Measurements from ENCODE around the gene ATP5F1E. TPM values are rescaled to one million over a fixed set of nuclear protein-coding genes. Genes with fewer than 3 reads are reported as not detected.

Gene ATP5F1E
- total RNA-seq, 2 experiments from 2014 or later, result 51.1 to 53.1 TPM

DNA sequence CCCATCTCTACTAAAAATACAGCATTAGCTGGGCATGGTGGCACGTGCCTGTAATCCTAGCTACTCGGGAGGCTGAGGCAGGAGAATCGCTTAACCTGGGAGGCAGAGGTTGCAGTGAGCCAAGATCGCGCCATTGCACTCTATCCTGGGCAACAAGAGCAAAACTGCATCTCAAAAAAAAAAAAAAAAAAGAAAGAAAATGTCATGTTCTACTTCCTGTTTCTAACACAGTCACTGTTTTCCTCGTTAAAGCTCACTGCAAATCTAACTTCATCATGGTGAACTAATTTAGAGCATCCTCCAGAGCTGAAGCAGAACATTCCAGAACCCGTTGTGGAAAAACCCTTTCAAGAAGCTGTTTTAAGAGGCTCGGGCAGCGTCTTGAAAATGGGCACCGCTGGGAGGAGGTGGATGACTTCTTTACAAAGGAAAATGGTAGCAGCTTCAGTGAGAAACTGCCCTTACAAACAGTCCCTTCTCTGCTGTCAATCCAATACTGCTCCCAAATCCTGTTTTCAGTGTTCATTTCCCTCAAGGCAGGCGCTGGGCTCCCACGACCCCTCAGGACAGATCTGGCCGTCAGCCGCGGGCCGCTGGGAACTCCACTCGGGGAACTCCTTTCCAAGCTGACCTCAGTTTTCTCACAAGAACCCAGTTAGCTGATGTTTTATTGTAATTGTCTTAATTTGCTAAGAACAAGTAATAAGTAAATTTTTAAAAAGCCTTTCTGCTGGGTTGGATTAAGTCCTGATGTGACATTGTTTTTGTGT is 37.6 kb downstream of the ATP5F1E start:
- H3K27me3 ChIP-seq (ENCODE audit: control insufficient read depth in 1 of 2, insufficient read depth in 2 of 2, low read length in 2 of 2), result no peaks in the 10 kb centered on the region
- no peak overlapping the region for H3K27ac Mint-ChIP-seq

DNA sequence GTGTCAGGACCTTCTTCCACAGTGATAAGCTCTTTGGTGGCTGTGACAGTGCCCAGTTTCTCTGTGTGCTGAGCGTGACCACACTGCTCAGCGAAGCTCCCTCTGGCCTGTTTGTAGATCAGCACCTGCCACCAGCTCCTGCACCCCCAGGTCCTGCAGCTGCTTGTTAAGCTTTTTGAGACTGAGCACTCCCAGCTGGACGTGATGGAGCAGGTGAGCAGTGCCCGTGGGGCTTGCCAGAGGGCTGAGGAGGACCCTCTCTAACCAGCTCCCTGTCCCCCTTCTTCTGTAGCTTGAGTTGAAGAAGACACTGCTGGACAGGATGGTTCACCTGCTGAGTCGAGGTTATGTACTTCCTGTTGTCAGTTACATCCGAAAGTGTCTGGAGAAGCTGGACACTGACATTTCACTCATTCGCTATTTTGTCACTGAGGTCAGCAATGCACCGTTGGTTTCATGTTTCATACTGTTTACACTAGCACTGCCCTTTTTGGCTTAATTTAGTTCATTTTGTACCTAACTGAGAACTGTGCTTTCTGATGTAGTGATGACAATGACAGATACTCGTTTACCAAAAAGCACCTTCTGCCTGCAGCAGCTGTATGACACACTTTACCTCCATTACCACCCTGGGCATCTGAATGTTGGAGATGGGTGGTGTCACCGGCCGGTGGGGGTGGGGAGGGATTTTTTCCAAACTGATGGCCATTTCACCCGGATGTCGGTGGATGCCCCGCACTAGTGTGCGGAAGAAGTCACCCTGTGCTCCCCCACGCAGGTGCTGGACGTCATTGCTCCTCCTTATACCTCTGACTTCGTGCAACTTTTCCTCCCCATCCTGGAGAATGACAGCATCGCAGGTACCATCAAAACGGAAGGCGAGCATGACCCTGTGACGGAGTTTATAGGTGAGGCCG is 38.5 kb downstream of the ATP5F1E start:
- H3K4me1 ChIP-seq (ENCODE audit: insufficient read depth, low read length), result no peaks in the 10 kb centered on the region
- intact Hi-C loops (cut with DNase I, micrococcal nuclease), result no loop called here
- TF ChIP-seq CTCF (IDR thresholded peaks at IDR 0.05), result no peak
- Mint-ChIP-seq H3K27me3 (no peaks in the 10 kb centered on the region), H3K9me3 (no peaks in the 10 kb centered on the region), H3K4me1 (ENCODE audit: low read depth) (peaks cover 7% of the 10 kb centered on the region), H3K27ac (no peak overlapping the region), H3K4me3 (no peak overlapping the region), H3K36me3 (ENCODE audit: low read depth) (peaks cover 90% of the 10 kb centered on the region)
- ChIA-PET CTCF (no interaction called here), POLR2A (interaction anchor here (0.8 kb wide), 1 partner anchor 407 kb away, joined by 3 read pairs; no protein-coding TSS in a partner anchor)
- peaks cover 83% of the 10 kb centered on the region for H3K36me3 ChIP-seq (ENCODE audit: insufficient read depth, low read length)
- H3K27ac ChIP-seq (ENCODE audit: low read depth in 1 of 2, low read length in 2 of 2), result no peak overlapping the region
- no peak overlapping the region for H3K4me3 ChIP-seq (ENCODE audit: low read length)
- no peaks in the 10 kb centered on the region for H3K27me3 ChIP-seq (ENCODE audit: control insufficient read depth in 1 of 2, insufficient read depth in 2 of 2, low read length in 2 of 2)
- ATAC-seq (ENCODE audit: poor library complexity) (no peak), DNase-seq (no peak)
- H3K9me3 ChIP-seq (ENCODE audit: control insufficient read depth in 1 of 2, insufficient read depth in 1 of 2, low read length in 2 of 2), result no peaks in the 10 kb centered on the region

More for the DNA sequence above, 37.6 kb downstream of the ATP5F1E start:
- Histone ChIP-seq H3K4me1 (ENCODE audit: insufficient read depth, low read length) (no peaks in the 10 kb centered on the region), H3K4me3 (ENCODE audit: low read length) (no peak overlapping the region), H3K27ac (ENCODE audit: low read depth in 1 of 2, low read length in 2 of 2) (no peak overlapping the region), H3K9me3 (ENCODE audit: control insufficient read depth in 1 of 2, insufficient read depth in 1 of 2, low read length in 2 of 2) (no peaks in the 10 kb centered on the region), H3K36me3 (ENCODE audit: insufficient read depth, low read length) (peaks cover 73% of the 10 kb centered on the region)
- DNase-seq (no peak), ATAC-seq (ENCODE audit: poor library complexity) (no peak)
- peaks cover 7% of the 10 kb centered on the region for H3K4me1 Mint-ChIP-seq (ENCODE audit: low read depth)
- no peaks in the 10 kb centered on the region for H3K9me3 Mint-ChIP-seq
- POLR2A ChIA-PET, result interaction anchor here (0.8 kb wide), 1 partner anchor 406 kb away, joined by 3 read pairs; no protein-coding TSS in a partner anchor
- no peak overlapping the region for H3K4me3 Mint-ChIP-seq
- H3K27me3 Mint-ChIP-seq, result no peaks in the 10 kb centered on the region
- H3K36me3 Mint-ChIP-seq (ENCODE audit: low read depth), result peaks cover 80% of the 10 kb centered on the region
- TF ChIP-seq CTCF (IDR thresholded peaks at IDR 0.05), result no peak
- CTCF ChIA-PET, result interaction anchor here (0.5 to 0.8 kb wide), 2 partner anchors 108 to 391 kb away, joined by 3 to 5 read pairs; no protein-coding TSS in a partner anchor
- intact Hi-C loops (cut with DNase I, micrococcal nuclease), result no loop called here

GRCh38 chr20:58992911-58993310 is 39.2 kb downstream of the ATP5F1E start:
- H3K27ac ChIP-seq (ENCODE audit: low read depth in 1 of 2, low read length in 2 of 2), result no peak overlapping the region
- ATAC-seq (ENCODE audit: poor library complexity) (no peak), DNase-seq (no peak)
- no peaks in the 10 kb centered on the region for H3K27me3 ChIP-seq (ENCODE audit: control insufficient read depth in 1 of 2, insufficient read depth in 2 of 2, low read length in 2 of 2)
- Mint-ChIP-seq H3K9me3 (no peaks in the 10 kb centered on the region), H3K27me3 (no peaks in the 10 kb centered on the region), H3K4me3 (no peak overlapping the region), H3K4me1 (ENCODE audit: low read depth) (peaks cover 7% of the 10 kb centered on the region), H3K36me3 (ENCODE audit: low read depth) (peaks cover 95% of the 10 kb centered on the region), H3K27ac (no peak overlapping the region)
- ChIA-PET CTCF (no interaction called here), POLR2A (interaction anchor here (1.5 kb wide), 1 partner anchor 104 kb away, joined by 3 read pairs; no protein-coding TSS in a partner anchor)
- H3K9me3 ChIP-seq (ENCODE audit: control insufficient read depth in 1 of 2, insufficient read depth in 1 of 2, low read length in 2 of 2), result no peaks in the 10 kb centered on the region
- H3K4me3 ChIP-seq (ENCODE audit: low read length), result no peak overlapping the region
- no peaks in the 10 kb centered on the region for H3K4me1 ChIP-seq (ENCODE audit: insufficient read depth, low read length)
- TF ChIP-seq CTCF (IDR thresholded peaks at IDR 0.05), result no peak
- intact Hi-C loops (cut with DNase I, micrococcal nuclease), result no loop called here
- H3K36me3 ChIP-seq (ENCODE audit: insufficient read depth, low read length), result peaks cover 90% of the 10 kb centered on the region

All from CD4-positive, alpha-beta T cell (primary cell).